Pancreas (tissue), 10 donors: Measurements from ENCODE around the gene FHL5. TPM values are rescaled to one million over a fixed set of nuclear protein-coding genes. Genes with fewer than 3 reads are reported as not detected.

Source experiments
- ATAC-seq, 4 donors: fragments of 200-7000 bp; cut with Tn5 transposase; one replicate each; pipeline versions ENCODE4 v1.8.0 to v1.9.1; 2020; ENCODE audit warnings: mild to moderate bottlenecking in 4 of 4, moderate library complexity in 4 of 4
- DNase-seq, 6 donors: peaks; one replicate each; pipeline ENCODE4 v3.0.0-alpha.2; 2020
- FAIRE-seq: peaks from 2 replicates; lab custom pipeline; 2012; peaks lifted over from hg19 to GRCh38; lab: Jason Lieb, UNC
- H3K27ac ChIP-seq, 4 donors: fragments of 200-600 bp; sonication (generic); 1 replicate in 3 of 4; 2 replicates in 1 of 4; pipeline versions ENCODE4 v1.5.0 to v1.8.0; 2020
- H3K27me3 ChIP-seq, 4 donors: fragments of 200-600 bp; one replicate each; pipeline ENCODE4 v1.8.0; 2021
- H3K36me3 ChIP-seq, 3 donors: fragments of 200-600 bp; sonication (generic) in 1 of 3; one replicate each; pipeline versions ENCODE4 v1.5.0 to v1.8.0; 2020 to 2021
- H3K4me1 ChIP-seq, 3 donors: fragments of 200-600 bp; one replicate each; pipeline ENCODE4 v1.8.0; 2021
- H3K4me3 ChIP-seq, 4 donors: fragments of 200-600 bp; sonication (generic) in 2 of 4; one replicate each; pipeline versions ENCODE4 v1.5.0 to v1.8.0; 2020 to 2021
- H3K9me3 ChIP-seq, 4 donors: fragments of 200-600 bp; one replicate each; pipeline ENCODE4 v1.8.0; 2021
- WGBS, 2 donors: extraction: QIAGEN DNeasy Blood & Tissue Kit; methylation state at CpG; one replicate each; pipeline ENCODE4 v1.1.7; 2013; 5-methylcytosine and 5-hydroxymethylcytosine counted together
- intact Hi-C, 3 donors: fragments of 100-400 bp; cut with DNase I; formaldehyde crosslinking; loops; one replicate each; pipeline versions ENCODE4 v1.11.1 to v1.14.2; 2022
- polyA plus RNA-seq, 2 donors: library from polyadenylated mRNA; stranded (reverse); fragments of 200-250 nt; gene quantifications; one replicate each; pipeline ENCODE4 v1.2.3, GENCODE V29; 2013
- total RNA-seq, 6 donors: library from RNA; stranded (reverse); fragmentation: NEBNext Ultra II Directional in 4 of 6; extraction: Animal tissue kit (Norgen Biotek cat#: 25700) in 4 of 6; gene quantifications; one replicate each; pipeline versions ENCODE4 v1.2.1 to v1.2.4, GENCODE V29; 2021 to 2023
- TF ChIP-seq, protein P1 (sequence below), 4 donors: fragments of 200-600 bp; sonication (generic) in 3 of 4; IDR thresholded peaks; one replicate each; pipeline versions ENCODE4 v1.5.0 to v1.8.0; 2021; ENCODE audit warnings: antibody characterized with exemption in 4 of 4
- donor health status: healthy with polysubstance abuse.
- donor health status: DM: no; HTN: no; CAD: no; lungs with moderate emphysema.
- donor health status: DM: no; HTN: no; CAD: no.
- donor health status: control.
- donor health status: control.
- donor health status: Bipolar disorder and iron deficiency.
- donor health status: DM: yes; HTN: yes; CAD: no.
- donor health status: DM: no; HTN: no; CAD: no.
- donor health status: DM: no; HTN: no; CAD: no.
- donor health status: DM: yes; HTN: yes; CAD: no.

The FHL5 gene
- total and polyA plus RNA-seq, 8 donors = 0.83 to 4.2 (median 2.2) TPM

DNA sequence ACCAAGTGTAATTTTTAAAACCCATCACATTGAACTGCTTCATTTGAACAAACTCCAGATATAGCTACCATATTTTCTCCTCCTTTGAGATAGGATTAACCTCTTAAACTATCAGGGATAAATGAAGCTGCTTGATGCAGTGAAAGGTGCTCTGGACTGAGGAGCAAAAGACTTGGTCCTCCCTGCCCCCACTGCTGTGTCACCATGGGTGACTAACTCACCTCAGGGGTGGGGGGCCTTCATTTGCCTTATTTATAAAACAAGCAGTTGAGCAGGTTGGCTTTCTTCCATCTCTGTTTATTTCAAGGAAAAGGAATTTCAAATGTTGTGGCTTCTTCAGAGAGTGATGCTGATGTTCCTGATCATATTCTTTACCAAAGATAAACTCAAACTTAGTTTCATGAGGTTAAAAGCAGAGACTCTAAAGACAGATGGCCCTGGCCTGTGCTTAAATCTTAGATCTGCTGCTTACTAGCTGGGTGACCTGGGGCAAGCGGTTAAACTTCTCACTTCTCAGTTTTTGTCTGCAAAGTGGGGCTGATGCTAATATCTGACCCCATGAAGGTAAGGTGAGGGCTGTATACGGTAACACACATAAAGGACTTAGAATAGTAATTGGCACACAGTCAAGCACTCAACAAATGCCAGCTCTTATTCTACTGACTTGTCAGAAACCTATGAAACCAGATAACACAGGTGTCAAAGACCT lies 50.5 kb downstream of the FHL5 start:
- Histone ChIP-seq H3K9me3 (no peaks in the 10 kb centered on the region), H3K36me3 (no peaks in the 10 kb centered on the region), H3K27me3 (no peaks in the 10 kb centered on the region), H3K27ac (no peak overlapping the region), H3K4me1 (no peaks in the 10 kb centered on the region), H3K4me3 (no peak overlapping the region)
- FAIRE-seq (no peak), DNase-seq (no peak), ATAC-seq (no peak)
- WGBS, 2 donors = 59 to 66% methylated on average over 2 of the region's 2 CpGs
- intact Hi-C loops = no loop called here
- TF ChIP-seq, protein P1, sequence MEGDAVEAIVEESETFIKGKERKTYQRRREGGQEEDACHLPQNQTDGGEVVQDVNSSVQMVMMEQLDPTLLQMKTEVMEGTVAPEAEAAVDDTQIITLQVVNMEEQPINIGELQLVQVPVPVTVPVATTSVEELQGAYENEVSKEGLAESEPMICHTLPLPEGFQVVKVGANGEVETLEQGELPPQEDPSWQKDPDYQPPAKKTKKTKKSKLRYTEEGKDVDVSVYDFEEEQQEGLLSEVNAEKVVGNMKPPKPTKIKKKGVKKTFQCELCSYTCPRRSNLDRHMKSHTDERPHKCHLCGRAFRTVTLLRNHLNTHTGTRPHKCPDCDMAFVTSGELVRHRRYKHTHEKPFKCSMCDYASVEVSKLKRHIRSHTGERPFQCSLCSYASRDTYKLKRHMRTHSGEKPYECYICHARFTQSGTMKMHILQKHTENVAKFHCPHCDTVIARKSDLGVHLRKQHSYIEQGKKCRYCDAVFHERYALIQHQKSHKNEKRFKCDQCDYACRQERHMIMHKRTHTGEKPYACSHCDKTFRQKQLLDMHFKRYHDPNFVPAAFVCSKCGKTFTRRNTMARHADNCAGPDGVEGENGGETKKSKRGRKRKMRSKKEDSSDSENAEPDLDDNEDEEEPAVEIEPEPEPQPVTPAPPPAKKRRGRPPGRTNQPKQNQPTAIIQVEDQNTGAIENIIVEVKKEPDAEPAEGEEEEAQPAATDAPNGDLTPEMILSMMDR (IDR thresholded peaks at IDR 0.05) = no peak

DNA sequence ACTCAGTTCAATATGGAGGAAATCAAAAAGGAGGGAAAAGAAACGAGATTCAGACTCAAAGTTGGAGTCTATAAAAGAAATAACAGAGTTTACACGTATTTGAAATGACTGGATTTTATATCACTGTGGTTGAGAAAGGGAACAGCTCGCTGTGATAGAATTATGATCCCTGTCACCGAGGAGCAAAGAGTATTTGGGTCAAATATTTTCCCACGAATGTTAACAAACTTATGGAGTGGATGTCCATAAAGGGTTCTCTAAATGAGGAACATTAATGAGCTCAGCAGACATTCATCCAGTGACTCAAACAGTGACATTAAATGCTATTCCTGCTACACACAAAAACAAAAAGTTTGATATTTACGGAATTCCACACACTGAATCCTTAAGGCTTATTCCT lies 57.9 kb downstream of the FHL5 start:
- 45 to 49% methylated on average over 6 of the region's 6 CpGs for WGBS, 2 donors
- no peaks in the 10 kb centered on the region for H3K4me1 ChIP-seq
- no peak overlapping the region for H3K27ac ChIP-seq
- no peaks in the 10 kb centered on the region for H3K9me3 ChIP-seq
- H3K27me3 ChIP-seq = no peaks in the 10 kb centered on the region
- FAIRE-seq = no peak
- TF ChIP-seq, protein P1 (IDR thresholded peaks at IDR 0.05) = no peak
- H3K4me3 ChIP-seq = no peak overlapping the region
- no peaks in the 10 kb centered on the region for H3K36me3 ChIP-seq
- ATAC-seq = no peak
- intact Hi-C loops = loop anchor here in 2 of 3 donors (10.0 kb wide), 2 partner anchors 434 to 444 kb away; no protein-coding TSS in a partner anchor
- DNase-seq = no peak

DNA sequence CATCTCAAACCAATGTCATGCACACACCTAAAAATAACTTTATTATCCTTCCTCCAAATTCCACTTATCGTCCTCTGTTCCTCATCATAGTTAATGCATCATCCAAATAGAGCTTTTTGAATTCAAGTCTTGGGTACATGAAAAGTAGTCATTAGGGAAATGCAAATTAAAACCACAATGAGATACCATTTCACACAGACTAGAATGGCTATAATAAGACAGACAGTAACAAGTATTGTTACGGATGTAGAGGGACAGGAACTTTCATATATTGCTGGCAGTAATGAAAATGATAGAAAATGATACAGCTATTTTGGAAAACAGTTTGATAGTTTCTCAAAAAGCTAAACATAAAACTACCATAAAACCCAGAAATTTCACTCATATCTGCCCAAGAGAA lies 59.1 kb downstream of the FHL5 start:
- TF ChIP-seq, protein P1 (IDR thresholded peaks at IDR 0.05) = no peak
- no peaks in the 10 kb centered on the region for H3K4me1 ChIP-seq
- FAIRE-seq = no peak
- no peak for DNase-seq
- H3K27me3 ChIP-seq = no peaks in the 10 kb centered on the region
- H3K36me3 ChIP-seq = no peaks in the 10 kb centered on the region
- no peaks in the 10 kb centered on the region for H3K9me3 ChIP-seq
- no peak overlapping the region for H3K27ac ChIP-seq
- 20 to 53% methylated on average over 2 of the region's 2 CpGs for WGBS, 2 donors
- H3K4me3 ChIP-seq = no peak overlapping the region
- ATAC-seq = no peak
- intact Hi-C loops = loop anchor here in 2 of 3 donors (10.0 kb wide), 2 partner anchors 433 to 443 kb away; no protein-coding TSS in a partner anchor

DNA sequence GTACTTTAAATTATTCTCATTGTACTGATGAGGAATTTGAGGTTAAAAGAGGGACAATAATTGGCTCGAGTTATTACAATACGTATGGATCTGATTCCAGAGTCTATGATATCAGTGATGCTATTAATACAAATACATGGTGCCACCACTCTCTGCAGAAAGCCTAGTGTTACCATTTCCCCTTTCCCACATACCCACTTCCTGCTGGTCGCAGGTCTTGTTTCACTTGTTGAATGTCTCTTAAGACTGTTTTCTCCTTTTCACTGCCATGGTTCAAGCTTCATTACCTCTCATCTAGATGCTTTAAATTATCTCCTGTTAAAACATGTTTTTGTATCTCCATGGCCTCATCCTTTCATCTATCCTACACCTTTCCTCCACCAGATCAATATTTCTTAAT lies 62.0 kb downstream of the FHL5 start:
- intact Hi-C loops = loop anchor here in 2 of 3 donors (10.0 kb wide), 2 partner anchors 430 to 440 kb away; no protein-coding TSS in a partner anchor
- Histone ChIP-seq H3K27ac (no peak overlapping the region), H3K9me3 (no peaks in the 10 kb centered on the region), H3K27me3 (no peaks in the 10 kb centered on the region), H3K4me1 (no peaks in the 10 kb centered on the region), H3K4me3 (no peak overlapping the region), H3K36me3 (no peaks in the 10 kb centered on the region)
- FAIRE-seq (no peak), DNase-seq (no peak), ATAC-seq (no peak)
- WGBS, 2 donors = 37% methylated on average over 3 of the region's 3 CpGs
- TF ChIP-seq, protein P1 (IDR thresholded peaks at IDR 0.05) = no peak
